Mesothelial cell of epicardium (in vitro differentiated cells): ENCODE measurements around the gene FAAH. TPM values are rescaled to one million over a fixed set of nuclear protein-coding genes. Genes with fewer than 3 reads are reported as not detected.

ENCODE experiments used
- DNase-seq, 2 experiments: peaks; one replicate each; pipeline ENCODE4 v3.0.0; 2021; ENCODE audit warnings: low spot score in 2 of 2; ENCODE audit not compliant: unreplicated experiment in 2 of 2
- H3K27ac Mint-ChIP-seq: 2 replicates; pipeline ENCODE4 v1.8.0; 2021; ENCODE audit warnings: mixed read lengths
- H3K27me3 Mint-ChIP-seq: 2 replicates; pipeline ENCODE4 v1.8.0; 2021; ENCODE audit warnings: low read depth, mixed read lengths
- H3K36me3 Mint-ChIP-seq: 2 replicates; pipeline ENCODE4 v1.8.0; 2021; ENCODE audit warnings: mixed read lengths
- H3K4me1 Mint-ChIP-seq: 2 replicates; pipeline ENCODE4 v1.8.0; 2021; ENCODE audit warnings: mixed read lengths
- H3K4me3 Mint-ChIP-seq: 2 replicates; pipeline ENCODE4 v1.8.0; 2021; ENCODE audit warnings: mild to moderate bottlenecking, moderate library complexity, mixed read lengths
- H3K9me3 Mint-ChIP-seq: 2 replicates; pipeline ENCODE4 v1.8.0; 2021; ENCODE audit warnings: mixed read lengths
- CTCF ChIP-seq: fragments of 200-600 bp; sonication (generic); IDR thresholded peaks from one replicate; pipeline ENCODE4 v1.5.0; 2021; ENCODE audit warnings: antibody characterized with exemption; ENCODE audit not compliant: unreplicated experiment
- total RNA-seq: library from RNA; stranded (reverse); gene quantifications from 3 replicates; pipeline ENCODE4 v1.2.1, GENCODE V29; 2021

The FAAH gene
- total RNA-seq, 1 donor from 2014 or later: 35.0 TPM

GRCh38 chr1:46434358-46434757, 40.2 kb downstream of the FAAH start:
- Mint-ChIP-seq H3K4me1 (no peaks in the 10 kb centered on the region), H3K36me3 (no peaks in the 10 kb centered on the region), H3K4me3 (no peak overlapping the region), H3K9me3 (no peaks in the 10 kb centered on the region), H3K27me3 (peaks cover 59% of the 10 kb centered on the region), H3K27ac (no peak overlapping the region)
- DNase-seq: no peak
- no peak for TF ChIP-seq CTCF

GRCh38 chr1:46436844-46437243, 42.7 kb downstream of the FAAH start:
- Mint-ChIP-seq H3K9me3 (no peaks in the 10 kb centered on the region), H3K36me3 (no peaks in the 10 kb centered on the region), H3K27me3 (peaks cover 69% of the 10 kb centered on the region), H3K27ac (no peak overlapping the region), H3K4me1 (no peaks in the 10 kb centered on the region), H3K4me3 (no peak overlapping the region)
- no peak for DNase-seq
- TF ChIP-seq CTCF: no peak

GRCh38 chr1:46437723-46438122, 43.6 kb downstream of the FAAH start:
- DNase-seq: no peak
- Mint-ChIP-seq H3K9me3 (no peaks in the 10 kb centered on the region), H3K4me1 (peaks cover under 1% of the 10 kb centered on the region), H3K27me3 (peaks cover 76% of the 10 kb centered on the region), H3K4me3 (no peak overlapping the region), H3K36me3 (no peaks in the 10 kb centered on the region), H3K27ac (no peak overlapping the region)
- TF ChIP-seq CTCF: no peak

- H3K36me3 Mint-ChIP-seq: no peaks in the 10 kb centered on the region
- no peak for TF ChIP-seq CTCF
- no peaks in the 10 kb centered on the region for H3K9me3 Mint-ChIP-seq
- peaks cover 1% of the 10 kb centered on the region for H3K4me1 Mint-ChIP-seq
- no peak overlapping the region for H3K27ac Mint-ChIP-seq
- no peak for DNase-seq
- H3K27me3 Mint-ChIP-seq: peaks cover 75% of the 10 kb centered on the region
- H3K4me3 Mint-ChIP-seq: no peak overlapping the region
Observed at GRCh38 chr1:46438346-46438745, 44.2 kb downstream of the FAAH start.

- no peak for TF ChIP-seq CTCF
- Mint-ChIP-seq H3K9me3 (no peaks in the 10 kb centered on the region), H3K27me3 (peaks cover 77% of the 10 kb centered on the region), H3K36me3 (no peaks in the 10 kb centered on the region), H3K27ac (no peak overlapping the region), H3K4me1 (peaks cover 1% of the 10 kb centered on the region), H3K4me3 (no peak overlapping the region)
- no peak for DNase-seq
Observed at GRCh38 chr1:46440478-46440877, 46.4 kb downstream of the FAAH start.
